DMS 273 (cell line): ENCODE measurements around the gene OR7D2.
"Not testable (repeated sequence)": the region's sequence is repeated elsewhere in the genome, so short reads cannot be mapped to it uniquely, and the experiment has no call there.

Source experiments
- DNase-seq: peaks from one replicate; lab custom pipeline; 2025; ENCODE audit not compliant: unreplicated experiment; lab: John Stamatoyannopoulos, UW

Gene OR7D2

GRCh38 chr19:9178901-9179300, at the start of gene OR7D2:
Gene OR7D2, plus strand, starts transcription at chr19:9178979. Its CDS starts 6,803 bp downstream, at chr19:9185782.
- no peak for DNase-seq

- no peak for DNase-seq
These were observed 47.8 kb upstream of the OR7D2 start for GRCh38 chr19:9130965-9131364.

DNA sequence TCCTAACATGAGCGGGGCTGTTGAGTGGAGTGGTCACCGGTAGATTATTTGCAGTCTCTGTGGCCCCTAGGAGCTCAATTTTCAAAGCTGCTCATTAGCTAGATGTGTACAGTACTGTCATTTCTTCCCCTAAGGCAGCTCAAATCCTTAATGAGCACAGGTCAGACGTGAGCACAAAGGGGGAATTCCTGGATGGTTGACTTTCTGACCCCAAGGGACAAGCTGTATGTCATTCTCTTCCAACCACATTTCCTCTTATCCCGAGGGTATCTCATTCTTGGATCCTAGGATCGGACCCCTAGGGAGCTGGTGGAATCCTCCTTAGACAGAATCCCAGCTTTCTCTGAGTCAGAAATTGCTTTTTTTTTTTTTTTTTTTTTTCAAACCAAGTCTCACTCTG, 46.4 kb upstream of the OR7D2 start:
- no peak for DNase-seq

DNA sequence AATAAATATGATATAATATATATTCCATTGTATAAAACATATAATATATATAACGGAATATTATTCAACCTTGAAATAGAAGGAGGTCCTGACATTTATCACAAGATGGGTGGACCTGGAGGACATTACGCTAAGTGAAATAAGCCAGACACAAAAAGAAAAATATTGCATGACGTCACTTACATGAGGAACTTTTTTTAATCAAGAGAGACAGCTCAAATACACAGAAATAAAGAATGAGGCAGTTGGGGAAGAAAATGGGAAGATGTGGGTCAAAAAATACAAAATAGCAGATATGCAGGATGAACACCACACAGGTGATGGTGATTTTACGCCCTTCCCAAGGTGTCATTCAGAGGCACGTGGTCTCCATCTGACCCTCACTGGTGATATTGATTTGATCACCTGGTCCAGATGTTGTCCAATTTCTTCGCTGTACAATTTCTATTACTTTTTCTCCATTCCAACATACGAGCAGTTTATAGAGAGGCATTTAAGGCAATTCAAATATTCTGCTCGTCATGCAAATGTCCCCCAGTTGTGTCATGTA, 39.1 kb upstream of the OR7D2 start:
- DNase-seq, result no peak

GRCh38 chr19:9140159-9140874, 38.5 kb upstream of the OR7D2 start, which contains the start of gene ZNF317:
Gene ZNF317, plus strand, starts transcription at chr19:9140397. Its CDS starts 15,620 bp downstream, at chr19:9156017.
- DNase-seq, result peak; percentile 97

DNA sequence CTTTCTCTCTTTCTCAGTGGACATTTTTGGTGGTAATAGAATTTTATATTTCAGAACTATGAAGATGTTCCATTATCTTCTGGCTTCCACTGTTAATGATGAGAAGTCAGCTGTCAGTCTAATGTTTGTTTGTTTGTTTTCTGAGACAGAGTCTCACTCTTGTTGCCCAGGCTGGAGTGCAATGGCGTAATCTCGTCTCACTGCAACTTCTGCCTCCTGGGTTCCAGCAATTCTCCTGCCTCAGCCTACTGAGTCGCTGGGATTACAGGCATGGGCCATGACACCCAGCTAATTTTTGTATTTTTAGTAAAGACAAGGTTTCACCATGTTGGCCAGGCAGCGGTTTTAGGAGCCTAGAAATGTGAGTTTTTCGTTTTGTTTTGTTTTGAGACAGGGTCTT, 33.9 kb upstream of the OR7D2 start:
- no peak for DNase-seq

DNA sequence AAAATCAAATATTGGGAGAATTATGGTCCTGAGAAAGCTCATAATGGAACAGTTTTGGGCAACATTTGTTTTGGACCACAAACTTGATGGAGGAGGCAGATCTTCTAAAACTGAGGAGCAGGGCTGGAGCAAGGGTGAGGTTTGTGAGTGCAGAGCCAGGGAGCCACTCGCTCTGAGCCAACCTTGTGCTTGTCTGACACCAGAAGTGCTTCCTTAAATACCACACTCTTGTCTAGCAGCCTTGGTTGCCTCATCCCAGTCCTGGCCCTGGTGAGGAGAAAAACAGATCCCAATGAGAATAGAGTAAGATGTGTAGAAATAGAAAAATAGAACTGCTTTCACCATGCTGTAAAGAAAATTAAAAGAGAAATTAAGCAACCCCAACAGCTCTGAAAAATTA, 31.9 kb upstream of the OR7D2 start:
- DNase-seq, result no peak

GRCh38 chr19:9148697-9149096, 30.1 kb upstream of the OR7D2 start:
- no peak for DNase-seq

DNA sequence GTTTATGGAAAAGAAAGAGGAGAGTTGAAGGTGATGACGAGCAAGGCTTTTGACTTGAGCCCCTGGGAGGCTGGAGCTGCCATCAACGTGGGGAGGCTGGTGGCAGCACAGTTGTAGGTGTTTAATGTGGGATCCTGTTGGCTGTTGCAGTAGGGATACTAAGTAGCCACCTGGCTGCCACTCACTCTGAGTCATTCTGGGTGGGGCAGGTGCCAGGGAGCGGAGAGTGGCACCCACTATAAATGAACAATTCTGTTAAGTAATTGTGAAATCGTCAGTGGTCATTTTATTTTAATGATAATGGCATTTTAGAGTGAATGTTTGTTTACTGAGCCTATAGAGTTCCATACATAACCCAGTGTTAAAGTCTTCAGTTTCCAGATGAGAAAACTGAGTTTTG, 28.8 kb upstream of the OR7D2 start:
- no peak for DNase-seq

DNA sequence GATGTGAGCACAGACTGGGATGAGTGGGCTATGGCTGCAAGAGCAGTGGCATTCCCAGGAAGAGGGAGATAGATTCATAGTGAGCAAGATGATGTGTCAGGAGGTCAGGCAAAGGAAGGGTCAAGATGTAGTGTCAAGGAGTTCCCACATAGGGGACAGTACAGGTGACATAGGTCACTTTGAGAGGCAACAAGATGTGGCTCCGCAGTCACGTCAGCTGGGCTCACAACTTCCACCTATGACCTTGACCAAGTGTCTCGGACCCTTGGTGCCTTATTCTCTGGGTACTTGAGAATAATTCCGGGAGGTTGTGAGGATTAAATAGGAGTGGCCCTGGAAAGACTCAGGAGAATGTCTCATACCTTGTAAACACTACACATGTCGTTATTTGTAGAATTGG, 28.1 kb upstream of the OR7D2 start:
- no peak for DNase-seq

DNA sequence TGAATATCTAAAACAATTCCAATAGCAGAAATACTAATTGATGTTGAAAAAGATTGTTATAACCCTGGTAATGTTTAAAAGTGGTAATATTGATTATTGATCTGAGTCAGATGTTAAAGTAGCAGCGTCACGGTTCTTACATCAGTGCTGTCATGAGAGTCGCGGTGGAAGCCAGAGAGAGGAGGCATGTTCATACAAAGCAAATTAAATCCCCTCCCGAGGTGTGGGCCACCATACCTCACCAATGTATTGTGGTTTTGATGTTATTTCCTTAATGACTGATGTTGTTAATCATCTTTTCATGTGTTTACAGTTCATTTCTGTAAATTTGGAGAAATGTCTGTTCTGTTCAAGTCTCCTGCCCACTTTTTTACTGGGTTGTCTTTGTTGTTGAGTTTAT, 27.4 kb upstream of the OR7D2 start:
- no peak for DNase-seq

- no peak for DNase-seq
These were observed 23.2 kb upstream of the OR7D2 start for GRCh38 chr19:9155591-9155990.

DNA sequence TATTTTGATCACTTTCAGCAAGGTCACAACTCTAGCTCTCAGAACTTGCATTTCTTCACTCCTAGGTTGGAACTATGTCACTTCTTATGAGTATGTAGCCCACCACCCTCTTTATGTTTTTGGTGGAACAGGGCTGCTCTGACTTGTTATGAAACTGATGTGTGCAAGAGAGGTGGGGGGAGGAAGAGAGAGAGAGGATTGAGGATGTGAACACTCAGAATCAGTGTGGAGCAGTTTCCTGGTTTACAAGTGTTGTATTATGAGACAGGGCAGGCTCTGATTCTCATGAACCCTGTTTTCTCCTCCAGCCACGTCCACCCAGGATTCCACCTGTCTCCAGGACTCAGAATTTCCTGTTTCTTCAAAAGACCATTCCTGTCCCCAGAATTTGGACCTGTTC, 22.5 kb upstream of the OR7D2 start:
- no peak for DNase-seq

DNA sequence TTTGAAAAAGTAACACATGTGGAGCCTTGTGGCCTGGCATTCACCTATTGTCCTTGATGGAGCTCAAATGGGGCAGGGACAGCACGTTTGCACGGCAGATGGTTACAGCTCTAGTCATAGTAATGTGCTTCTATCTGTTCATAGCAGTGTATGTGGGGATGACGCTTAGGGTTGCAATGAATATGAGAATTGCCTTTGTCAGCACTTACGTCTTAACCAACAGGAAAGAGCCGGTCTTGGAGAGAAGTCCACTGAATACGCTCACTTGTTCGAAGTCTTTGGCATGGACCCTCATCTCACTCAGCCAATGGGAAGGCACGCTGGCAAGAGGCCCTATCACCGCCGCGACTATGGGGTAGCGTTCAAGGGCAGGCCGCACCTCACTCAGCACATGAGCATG, 18.9 kb upstream of the OR7D2 start:
- no peak for DNase-seq

DNA sequence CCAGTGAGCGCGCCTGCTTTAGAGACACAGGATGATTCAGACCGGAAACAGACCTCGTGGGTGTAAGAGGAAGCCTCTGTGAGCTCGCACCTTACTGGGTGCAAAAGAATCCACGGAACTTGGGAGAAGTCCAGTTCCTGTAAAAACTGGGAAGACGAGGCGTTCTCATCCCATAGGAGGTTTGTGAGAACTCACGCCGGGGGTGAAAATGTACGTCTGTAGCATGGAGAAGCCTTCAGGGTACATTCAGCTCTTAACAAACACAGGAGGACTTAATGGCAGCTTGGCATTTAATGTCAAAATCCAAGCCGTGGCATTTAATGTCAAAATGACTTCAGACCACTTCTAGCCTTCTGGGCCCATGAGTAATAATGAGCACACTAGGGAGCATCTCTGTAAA, 17.4 kb upstream of the OR7D2 start:
- DNase-seq, result no peak

DNA sequence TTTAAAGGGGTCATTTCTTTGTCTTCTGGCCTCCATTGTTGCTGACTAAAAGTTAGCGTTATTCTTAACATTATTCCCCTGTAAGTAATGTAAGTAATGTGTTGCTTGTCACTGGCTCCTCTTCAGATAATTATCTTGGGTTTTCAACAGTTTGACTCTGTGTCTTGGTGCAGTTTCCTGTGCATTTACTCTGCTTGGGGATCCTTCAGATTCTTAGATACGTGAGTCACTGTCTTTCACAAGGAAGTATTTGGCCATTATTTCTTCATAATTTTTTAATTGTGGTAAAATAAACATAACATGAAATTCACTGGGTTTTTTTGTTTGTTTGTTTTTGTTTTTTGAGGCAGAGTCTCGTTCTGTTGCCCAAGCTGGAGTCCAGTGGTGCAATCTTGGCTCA, 13.5 kb upstream of the OR7D2 start:
- no peak for DNase-seq

- DNase-seq, result no peak
These were observed 11.9 kb upstream of the OR7D2 start for GRCh38 chr19:9166846-9167245.

DNA sequence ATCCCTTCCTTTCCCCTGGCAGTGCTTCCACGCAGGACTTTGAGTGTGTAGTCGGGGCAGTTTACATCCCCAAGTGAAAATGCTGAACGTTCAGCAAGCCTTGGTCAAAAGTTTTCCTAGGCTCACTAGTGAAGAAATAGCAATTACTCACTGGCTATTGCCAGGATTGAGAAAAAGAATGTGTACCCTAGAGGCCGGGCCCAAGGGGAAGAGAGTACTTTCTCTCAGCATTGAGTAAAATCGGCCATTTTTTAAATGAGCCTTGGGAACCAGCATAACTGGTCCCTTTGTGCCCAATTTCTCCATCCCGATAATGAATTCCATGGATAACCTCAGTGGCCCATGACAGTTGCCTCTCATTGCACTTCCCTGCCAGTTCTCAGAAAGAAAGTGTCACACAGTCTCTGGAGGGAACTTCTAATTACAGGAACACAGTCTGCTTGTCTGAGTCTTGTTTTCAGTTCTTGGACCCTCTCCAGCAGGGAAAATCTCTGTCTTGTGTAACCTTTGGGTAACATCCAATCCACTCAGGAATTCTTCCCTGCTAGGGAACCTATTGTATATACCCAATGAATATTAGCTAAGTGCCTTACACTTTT, 7.3 kb upstream of the OR7D2 start:
- no peak for DNase-seq

- DNase-seq, result no peak
These were observed 3.5 kb upstream of the OR7D2 start for GRCh38 chr19:9175326-9175725.

DNA sequence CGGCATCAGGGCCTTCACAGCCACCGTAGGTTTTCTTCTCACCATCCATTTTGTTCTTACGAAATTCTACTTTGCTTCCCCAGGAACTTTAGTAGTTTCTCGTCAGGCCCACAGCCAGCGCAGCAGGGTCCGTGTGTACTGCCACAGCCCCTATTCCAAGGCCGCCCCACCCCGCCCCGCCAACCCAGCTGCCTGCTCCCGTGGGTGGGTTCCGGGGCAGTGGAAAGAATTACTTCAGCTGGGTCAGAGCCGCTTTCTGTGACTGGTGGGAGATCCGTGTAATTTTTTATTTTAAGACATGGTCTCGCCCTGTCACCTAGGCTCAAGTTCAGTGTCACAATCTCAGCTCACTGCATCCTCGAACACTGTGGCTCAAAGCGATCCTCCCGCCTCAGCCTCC, 4.2 kb downstream of the OR7D2 start:
- DNase-seq, result no peak

DNA sequence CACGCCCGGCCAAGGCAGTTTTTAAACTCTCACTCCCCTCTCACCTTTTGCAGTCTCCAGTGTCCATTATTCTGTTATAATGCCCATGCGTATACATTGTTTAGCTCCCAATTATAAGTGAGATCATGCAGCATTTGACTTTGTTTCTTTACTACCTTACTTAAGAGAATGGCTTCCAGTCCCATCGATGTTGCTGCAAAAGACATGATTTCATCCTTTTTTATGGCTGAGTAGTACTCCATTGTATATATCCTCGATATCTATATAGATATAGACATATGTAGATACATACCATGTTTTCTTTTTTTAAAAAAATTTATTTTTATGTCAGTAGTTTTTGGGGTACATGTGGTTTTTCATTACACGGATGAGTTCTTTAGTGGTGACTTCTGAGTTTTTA, 8.4 kb downstream of the OR7D2 start:
- DNase-seq, result no peak

DNA sequence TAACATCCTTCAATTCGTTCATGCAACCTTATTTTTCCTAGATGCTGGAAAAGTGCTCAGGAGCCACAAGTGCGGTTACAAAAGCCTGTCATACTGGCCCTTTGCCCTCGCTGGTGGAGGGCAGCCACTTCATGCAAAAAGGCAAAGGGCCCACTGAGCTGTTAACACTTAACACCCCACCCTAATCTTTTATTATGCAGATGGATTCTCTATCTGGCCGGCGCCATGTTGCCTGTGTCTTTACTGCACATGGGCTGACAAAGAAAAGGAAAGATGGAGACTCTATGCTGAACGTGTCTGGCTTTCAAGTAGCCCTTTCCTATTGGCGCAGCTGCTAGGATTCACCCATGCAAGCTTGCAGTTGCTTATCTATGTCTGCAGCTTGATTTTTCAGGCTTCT, 10.8 kb downstream of the OR7D2 start:
- DNase-seq, result no peak

- DNase-seq, result not testable (repeated sequence)
These were observed 19.3 kb downstream of the OR7D2 start for GRCh38 chr19:9198044-9198443.
